ENCODE measurements around the gene RGL1. TPM values are rescaled to one million over a fixed set of nuclear protein-coding genes. Genes with fewer than 3 reads are reported as not detected.

Gene RGL1
- total and polyA plus RNA-seq, 5 donors, result 7.2 to 22.9 (median 16.4) TPM

GRCh38 chr1:183810121-183810520 lies 5.2 kb downstream of the RGL1 start:
- DNase-seq, result no peak
- no peaks in the 10 kb centered on the region for H3K9me3 ChIP-seq (ENCODE audit: control insufficient read depth, low read length)
- H3K4me1 ChIP-seq (ENCODE audit: control insufficient read depth, insufficient read depth, low read length), result peaks cover 16% of the 10 kb centered on the region
- no peak overlapping the region for H3K27ac ChIP-seq (ENCODE audit: low read length)
- no peaks in the 10 kb centered on the region for H3K27me3 ChIP-seq (ENCODE audit: control insufficient read depth, insufficient read depth)
- 47% methylated on average over 2 of the region's 2 CpGs for WGBS
- intact Hi-C loops (cut with DNase I), result loop anchor here in 2 of 4 donors (10.0 kb wide), 2 partner anchors 55 to 65 kb away; no protein-coding TSS in a partner anchor
- peak in 1 of 2 donors; percentile 18 for ATAC-seq
- H3K4me3 ChIP-seq (ENCODE audit: low read length), result no peak overlapping the region

- DNase-seq (no peak), ATAC-seq (no peak)
- intact Hi-C loops (cut with DNase I), result loop anchor here in 2 of 4 donors (10.0 kb wide), 2 partner anchors 54 to 64 kb away; no protein-coding TSS in a partner anchor
- H3K27me3 ChIP-seq (ENCODE audit: control insufficient read depth, insufficient read depth), result no peaks in the 10 kb centered on the region
- no peak overlapping the region for H3K4me3 ChIP-seq (ENCODE audit: low read length)
- H3K4me1 ChIP-seq (ENCODE audit: control insufficient read depth, insufficient read depth, low read length), result peaks cover 21% of the 10 kb centered on the region
- no peaks in the 10 kb centered on the region for H3K9me3 ChIP-seq (ENCODE audit: control insufficient read depth, low read length)
- H3K27ac ChIP-seq (ENCODE audit: low read length), result no peak overlapping the region
- 88% methylated on average over 4 of the region's 4 CpGs for WGBS
Measured at GRCh38 chr1:183810756-183811544, 6.0 kb downstream of the RGL1 start.

GRCh38 chr1:183812128-183812527 lies 7.2 kb downstream of the RGL1 start:
- Histone ChIP-seq H3K27me3 (ENCODE audit: control insufficient read depth, insufficient read depth) (no peaks in the 10 kb centered on the region), H3K9me3 (ENCODE audit: control insufficient read depth, low read length) (no peaks in the 10 kb centered on the region), H3K4me1 (ENCODE audit: control insufficient read depth, insufficient read depth, low read length) (peaks cover 22% of the 10 kb centered on the region), H3K27ac (ENCODE audit: low read length) (no peak overlapping the region), H3K4me3 (ENCODE audit: low read length) (no peak overlapping the region)
- 47% methylated on average over 2 of the region's 2 CpGs for WGBS
- ATAC-seq (peak; percentile 46 to 66), DNase-seq (peak in 2 of 3 donors; percentile 23 to 75)
- intact Hi-C loops (cut with DNase I), result loop anchor here in 2 of 4 donors (10.0 kb wide), 2 partner anchors 53 to 63 kb away; no protein-coding TSS in a partner anchor

- H3K4me3 ChIP-seq (ENCODE audit: low read length), result no peak overlapping the region
Measured at GRCh38 chr1:183812686-183813569, 8.0 kb downstream of the RGL1 start.

GRCh38 chr1:183814121-183814681 lies 9.3 kb downstream of the RGL1 start:
- intact Hi-C loops (cut with DNase I), result loop anchor here in 2 of 4 donors (10.0 kb wide), 2 partner anchors 51 to 61 kb away; no protein-coding TSS in a partner anchor
- ATAC-seq (no peak), DNase-seq (no peak)
- Histone ChIP-seq H3K9me3 (ENCODE audit: control insufficient read depth, low read length) (no peaks in the 10 kb centered on the region), H3K4me1 (ENCODE audit: control insufficient read depth, insufficient read depth, low read length) (peaks cover 19% of the 10 kb centered on the region), H3K27ac (ENCODE audit: low read length) (no peak overlapping the region), H3K4me3 (ENCODE audit: low read length) (no peak overlapping the region), H3K27me3 (ENCODE audit: control insufficient read depth, insufficient read depth) (no peaks in the 10 kb centered on the region)
- WGBS, result 85% methylated on average over 1 of the region's 1 CpG

More at GRCh38 chr1:183812686-183813569, 8.0 kb downstream of the RGL1 start:
- H3K27ac ChIP-seq (ENCODE audit: low read length), result peak overlapping the region; percentile 50
- peak; percentile 20 to 67 for ATAC-seq
- no peaks in the 10 kb centered on the region for H3K9me3 ChIP-seq (ENCODE audit: control insufficient read depth, low read length)
- DNase-seq, result no peak
- H3K27me3 ChIP-seq (ENCODE audit: control insufficient read depth, insufficient read depth), result no peaks in the 10 kb centered on the region
- peaks cover 19% of the 10 kb centered on the region for H3K4me1 ChIP-seq (ENCODE audit: control insufficient read depth, insufficient read depth, low read length)
- 48% methylated on average over 9 of the region's 9 CpGs for WGBS
- intact Hi-C loops (cut with DNase I), result loop anchor here in 2 of 4 donors (10.0 kb wide), 2 partner anchors 52 to 62 kb away; no protein-coding TSS in a partner anchor

GRCh38 chr1:183816110-183816509 lies 11.2 kb downstream of the RGL1 start:
- WGBS, result 61% methylated on average over 3 of the region's 3 CpGs
- no peaks in the 10 kb centered on the region for H3K27me3 ChIP-seq (ENCODE audit: control insufficient read depth, insufficient read depth)
- ATAC-seq (no peak), DNase-seq (no peak)
- intact Hi-C loops (cut with DNase I), result loop anchor here in 2 of 4 donors (10.0 kb wide), 2 partner anchors 49 to 59 kb away; no protein-coding TSS in a partner anchor
- peaks cover 17% of the 10 kb centered on the region for H3K4me1 ChIP-seq (ENCODE audit: control insufficient read depth, insufficient read depth, low read length)
- no peaks in the 10 kb centered on the region for H3K9me3 ChIP-seq (ENCODE audit: control insufficient read depth, low read length)
- no peak overlapping the region for H3K27ac ChIP-seq (ENCODE audit: low read length)
- H3K4me3 ChIP-seq (ENCODE audit: low read length), result no peak overlapping the region

GRCh38 chr1:183817576-183818288 lies 12.8 kb downstream of the RGL1 start:
- Histone ChIP-seq H3K4me1 (ENCODE audit: control insufficient read depth, insufficient read depth, low read length) (peaks cover 18% of the 10 kb centered on the region), H3K9me3 (ENCODE audit: control insufficient read depth, low read length) (no peaks in the 10 kb centered on the region), H3K27ac (ENCODE audit: low read length) (peak overlapping the region; percentile 52), H3K27me3 (ENCODE audit: control insufficient read depth, insufficient read depth) (no peaks in the 10 kb centered on the region), H3K4me3 (ENCODE audit: low read length) (no peak overlapping the region)
- 34% methylated on average over 5 of the region's 5 CpGs for WGBS
- no peak for DNase-seq
- no peak for ATAC-seq
- intact Hi-C loops (cut with DNase I), result loop anchor here in 2 of 4 donors (10.0 kb wide), 2 partner anchors 47 to 57 kb away; no protein-coding TSS in a partner anchor

GRCh38 chr1:183819059-183819458 lies 14.1 kb downstream of the RGL1 start:
- peaks cover 13% of the 10 kb centered on the region for H3K4me1 ChIP-seq (ENCODE audit: control insufficient read depth, insufficient read depth, low read length)

GRCh38 chr1:183821309-183821888 lies 16.5 kb downstream of the RGL1 start:
- 47% methylated on average over 1 of the region's 1 CpG for WGBS
- peaks cover 8% of the 10 kb centered on the region for H3K4me1 ChIP-seq (ENCODE audit: control insufficient read depth, insufficient read depth, low read length)
- no peak for DNase-seq
- no peaks in the 10 kb centered on the region for H3K9me3 ChIP-seq (ENCODE audit: control insufficient read depth, low read length)
- no peak overlapping the region for H3K4me3 ChIP-seq (ENCODE audit: low read length)
- H3K27ac ChIP-seq (ENCODE audit: low read length), result peak overlapping the region; percentile 62
- intact Hi-C loops (cut with DNase I), result no loop called here
- ATAC-seq, result no peak
- no peaks in the 10 kb centered on the region for H3K27me3 ChIP-seq (ENCODE audit: control insufficient read depth, insufficient read depth)

More at GRCh38 chr1:183819059-183819458, 14.1 kb downstream of the RGL1 start:
- intact Hi-C loops (cut with DNase I), result loop anchor here in 2 of 4 donors (10.0 kb wide), 2 partner anchors 46 to 56 kb away; no protein-coding TSS in a partner anchor
- H3K27me3 ChIP-seq (ENCODE audit: control insufficient read depth, insufficient read depth), result no peaks in the 10 kb centered on the region
- no peak for ATAC-seq
- WGBS, result 99% methylated on average over 1 of the region's 1 CpG
- no peak overlapping the region for H3K27ac ChIP-seq (ENCODE audit: low read length)
- H3K4me3 ChIP-seq (ENCODE audit: low read length), result no peak overlapping the region
- H3K9me3 ChIP-seq (ENCODE audit: control insufficient read depth, low read length), result no peaks in the 10 kb centered on the region
- no peak for DNase-seq
